Measurements from ENCODE around the gene ZNF277.

Gene ZNF277

DNA sequence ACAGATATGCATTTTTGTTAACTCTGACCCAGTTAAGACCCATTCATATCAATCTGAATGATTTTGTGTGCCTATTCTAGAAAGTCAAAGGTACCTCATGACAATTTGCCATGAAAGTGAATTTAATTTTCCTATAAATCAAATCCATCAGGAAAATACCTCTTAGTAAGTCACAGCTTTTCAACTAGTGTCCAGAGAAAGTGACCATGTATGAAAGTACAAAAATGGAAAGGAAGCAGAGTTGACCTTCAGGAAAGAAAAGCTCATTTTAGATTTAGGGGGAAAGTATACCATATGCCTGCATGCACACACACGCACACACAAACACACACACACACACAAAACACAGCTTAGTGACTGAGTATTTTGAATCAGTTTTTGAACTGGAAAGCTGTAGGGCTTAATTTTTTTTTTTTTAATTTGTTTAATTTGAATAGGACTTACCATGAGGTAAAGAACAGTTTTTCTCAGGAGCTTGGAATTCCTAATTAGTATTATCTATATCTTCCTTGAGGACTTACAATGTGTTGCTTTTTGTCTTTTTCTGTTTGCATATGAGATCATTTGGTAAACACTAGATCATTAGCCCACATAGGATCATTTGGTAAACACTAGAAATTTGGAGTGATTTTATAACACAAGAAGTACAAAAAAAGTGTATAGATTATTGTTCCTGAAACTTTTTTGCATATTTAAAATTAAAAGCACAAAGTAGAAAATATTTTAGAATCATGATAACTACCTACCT is 61.6 kb downstream of the ZNF277 start:
- Histone ChIP-seq H3K27me3 (ENCODE audit: low read length) (no peaks in the 10 kb centered on the region), H3K79me2 (ENCODE audit: insufficient read depth, low read length) (no peaks in the 10 kb centered on the region), H2AFZ (ENCODE audit: low read depth, low read length, severe bottlenecking) (no peak overlapping the region), H3K9me2 (replicated peaks; ENCODE audit: insufficient read depth, low read length) (no peaks in the 10 kb centered on the region), H4K20me1 (ENCODE audit: low read depth, low read length) (no peaks in the 10 kb centered on the region), H3K9ac (ENCODE audit: low read length) (no peak overlapping the region), H3K9me3 (ENCODE audit: insufficient read depth, low read length) (no peaks in the 10 kb centered on the region), H3K27ac (ENCODE audit: low read depth, low read length) (no peak overlapping the region), H3K4me2 (ENCODE audit: low read depth, low read length, poor library complexity, severe bottlenecking) (no peak overlapping the region), H3F3A (ENCODE audit: insufficient read depth) (no peaks in the 10 kb centered on the region), H3K36me3 (ENCODE audit: low read length) (no peaks in the 10 kb centered on the region), H3K4me3 (ENCODE audit: insufficient read depth, low read length, poor library complexity, severe bottlenecking) (no peak overlapping the region)
- no peak for TF ChIP-seq CTCF (IDR thresholded peaks at IDR 0.05; ENCODE audit: insufficient read depth, low read length, poor library complexity, severe bottlenecking)
- TF ChIP-seq EZH2phosphoT487 (conservative IDR thresholded peaks at IDR 0.05; ENCODE audit: low read length) = no peak

- no peaks in the 10 kb centered on the region for H3K9me2 ChIP-seq (replicated peaks; ENCODE audit: insufficient read depth, low read length)
- no peak overlapping the region for H3K4me2 ChIP-seq (ENCODE audit: low read depth, low read length, poor library complexity, severe bottlenecking)
- no peaks in the 10 kb centered on the region for H3K36me3 ChIP-seq (ENCODE audit: low read length)
- H3K9ac ChIP-seq (ENCODE audit: low read length) = no peak overlapping the region
- H3K27ac ChIP-seq (ENCODE audit: low read depth, low read length) = no peak overlapping the region
- H3K79me2 ChIP-seq (ENCODE audit: insufficient read depth, low read length) = no peaks in the 10 kb centered on the region
- no peaks in the 10 kb centered on the region for H3F3A ChIP-seq (ENCODE audit: insufficient read depth)
- no peak overlapping the region for H2AFZ ChIP-seq (ENCODE audit: low read depth, low read length, severe bottlenecking)
- no peak for TF ChIP-seq EZH2phosphoT487 (conservative IDR thresholded peaks at IDR 0.05; ENCODE audit: low read length)
- no peak for TF ChIP-seq CTCF (IDR thresholded peaks at IDR 0.05; ENCODE audit: insufficient read depth, low read length, poor library complexity, severe bottlenecking)
- peaks cover 3% of the 10 kb centered on the region; the same call in 1 of the 2 replicates for H4K20me1 ChIP-seq (ENCODE audit: low read depth, low read length)
- H3K9me3 ChIP-seq (ENCODE audit: insufficient read depth, low read length) = no peaks in the 10 kb centered on the region
- no peak overlapping the region for H3K4me3 ChIP-seq (ENCODE audit: insufficient read depth, low read length, poor library complexity, severe bottlenecking)
- H3K27me3 ChIP-seq (ENCODE audit: low read length) = no peaks in the 10 kb centered on the region
Measured at GRCh38 chr7:112271162-112271561, 64.7 kb downstream of the ZNF277 start.

DNA sequence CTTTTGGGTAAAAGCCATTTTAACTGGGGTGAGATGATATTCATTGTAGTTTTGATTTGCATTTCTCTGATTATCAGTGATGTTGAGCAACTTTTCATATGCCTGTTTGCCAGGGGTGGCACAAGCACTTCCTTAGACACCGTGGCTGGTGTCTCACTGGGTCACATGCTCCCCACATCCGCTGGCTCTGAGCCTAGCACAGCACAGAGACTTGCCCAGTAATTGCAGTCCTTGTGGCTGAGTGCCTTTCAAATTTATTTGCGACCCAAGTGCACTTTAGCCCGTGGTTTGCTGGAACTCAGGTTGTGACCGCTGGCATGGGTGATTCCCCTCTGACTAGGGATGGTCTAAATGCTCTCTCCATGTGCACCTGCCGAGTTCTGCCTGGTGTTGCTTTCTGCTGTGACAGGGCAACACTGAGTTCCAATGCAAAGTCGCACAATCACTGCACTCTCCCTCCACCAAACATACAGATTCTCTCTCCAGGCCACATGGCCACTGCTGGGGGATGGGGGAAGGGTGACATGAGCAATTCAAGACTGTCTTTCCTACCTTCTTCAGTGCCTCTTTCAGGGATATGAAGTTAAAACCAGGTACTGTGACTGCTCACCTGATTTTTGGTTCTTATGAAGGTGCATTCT is 66.5 kb downstream of the ZNF277 start:
- H3K4me2 ChIP-seq (ENCODE audit: low read depth, low read length, poor library complexity, severe bottlenecking) = no peak overlapping the region

More for the DNA sequence above, 66.5 kb downstream of the ZNF277 start:
- Histone ChIP-seq H3K9ac (ENCODE audit: low read length) (no peak overlapping the region), H3K27me3 (ENCODE audit: low read length) (no peaks in the 10 kb centered on the region), H4K20me1 (ENCODE audit: low read depth, low read length) (peaks cover 3% of the 10 kb centered on the region; the same call in 1 of the 2 replicates), H3K9me2 (replicated peaks; ENCODE audit: insufficient read depth, low read length) (no peaks in the 10 kb centered on the region), H2AFZ (ENCODE audit: low read depth, low read length, severe bottlenecking) (no peak overlapping the region), H3K79me2 (ENCODE audit: insufficient read depth, low read length) (no peaks in the 10 kb centered on the region), H3K36me3 (ENCODE audit: low read length) (no peaks in the 10 kb centered on the region), H3F3A (ENCODE audit: insufficient read depth) (no peaks in the 10 kb centered on the region), H3K27ac (ENCODE audit: low read depth, low read length) (no peak overlapping the region), H3K9me3 (ENCODE audit: insufficient read depth, low read length) (no peaks in the 10 kb centered on the region), H3K4me3 (ENCODE audit: insufficient read depth, low read length, poor library complexity, severe bottlenecking) (no peak overlapping the region)
- TF ChIP-seq CTCF (IDR thresholded peaks at IDR 0.05; ENCODE audit: insufficient read depth, low read length, poor library complexity, severe bottlenecking) (no peak), EZH2phosphoT487 (conservative IDR thresholded peaks at IDR 0.05; ENCODE audit: low read length) (no peak)
